B cell (primary cell): ENCODE results near the gene YY1. TPM values are rescaled to one million over a fixed set of nuclear protein-coding genes. Genes with fewer than 3 reads are reported as not detected.

ENCODE experiments used
- ATAC-seq: fragments of 200-7000 bp; cut with Tn5 transposase; one replicate; pipeline ENCODE4 v1.10.0; 2021; ENCODE audit warnings: low read depth, mild to moderate bottlenecking, moderate number of reproducible peaks, moderate library complexity
- CTCF ChIA-PET: fragments of 350-600 bp; sonication (Branson Sonifier 250); formaldehyde crosslinking; loops from one replicate; lab custom pipeline; 2021; ENCODE audit warnings: antibody characterized with exemption, inconsistent platforms; lab: Charles Lee
- POLR2A ChIA-PET: fragments of 350-600 bp; sonication (Branson Sonifier 250); formaldehyde crosslinking; loops from one replicate; lab custom pipeline; 2021; ENCODE audit warnings: antibody characterized with exemption; lab: Charles Lee
- DNase-seq: peaks from one replicate; pipeline ENCODE4 v3.0.0; 2013
- H2AFZ ChIP-seq: 2 replicates; pipeline ENCODE4 v1.6.1; 2012; ENCODE audit warnings: mild to moderate bottlenecking, low read depth, low read length; ENCODE audit not compliant: insufficient read depth, poor library complexity, severe bottlenecking
- H3K27ac ChIP-seq, 2 donors: 1 replicate in 1 of 2; 2 replicates in 1 of 2; pipeline ENCODE4 v1.5.1; 2012 to 2013; ENCODE audit warnings: low read length in 2 of 2, mild to moderate bottlenecking in 2 of 2, moderate library complexity in 1 of 2
- H3K27me3 ChIP-seq, 4 experiments: fragments of 200-600 bp in 1 of 4; sonication (generic) in 1 of 4; replicated peaks in 1 of 4; 1 replicate in 2 of 4; 2 replicates in 2 of 4; pipeline versions ENCODE4 v1.6.1 to v1.7.0; 2013 to 2016; ENCODE audit warnings: low read length in 3 of 4, mild to moderate bottlenecking in 2 of 4, mixed read lengths in 1 of 4, moderate library complexity in 1 of 4; ENCODE audit not compliant: insufficient read depth in 4 of 4, control insufficient read depth in 3 of 4; ENCODE audit errors: control extremely low read depth in 1 of 4
- H3K36me3 ChIP-seq, 2 experiments: replicated peaks in 1 of 2; 1 replicate in 1 of 2; 2 replicates in 1 of 2; pipeline versions ENCODE4 v1.6.1 to v1.7.1; 2013; ENCODE audit warnings: low read length in 1 of 2; ENCODE audit not compliant: insufficient read depth in 2 of 2, control insufficient read depth in 1 of 2; ENCODE audit errors: control extremely low read depth in 1 of 2, extremely low read depth in 1 of 2
- H3K4me1 ChIP-seq, 2 donors: fragments of 200-600 bp in 1 of 2; sonication (generic) in 1 of 2; 1 replicate in 1 of 2; 2 replicates in 1 of 2; pipeline versions ENCODE4 v1.5.1 to v1.6.1; 2013 to 2017; ENCODE audit warnings: low read length in 2 of 2; ENCODE audit not compliant: control insufficient read depth in 2 of 2, insufficient read depth in 2 of 2
- H3K4me2 ChIP-seq: replicated peaks from 2 replicates; pipeline ENCODE3; 2012; ENCODE audit warnings: mild to moderate bottlenecking, low read depth, low read length; ENCODE audit not compliant: poor library complexity, severe bottlenecking
- H3K4me3 ChIP-seq, 5 experiments: fragments of 200-600 bp in 1 of 5; sonication (generic) in 1 of 5; 1 replicate in 3 of 5; 2 replicates in 2 of 5; pipeline versions ENCODE4 v1.5.1 to v1.7.0; 2011 to 2016; ENCODE audit warnings: low read length in 4 of 5, mild to moderate bottlenecking in 4 of 5, low read depth in 2 of 5, control low read depth in 1 of 5, moderate library complexity in 1 of 5; ENCODE audit not compliant: insufficient read depth in 1 of 5; ENCODE audit errors: control extremely low read depth in 1 of 5, extremely low read depth in 1 of 5
- H3K79me2 ChIP-seq: fragments of 200-600 bp; sonication (generic); one replicate; pipeline ENCODE4 v1.6.0; 2016; ENCODE audit warnings: low read length; ENCODE audit not compliant: control insufficient read depth, insufficient read depth
- H3K9ac ChIP-seq: fragments of 200-600 bp; sonication (generic); 2 replicates; pipeline ENCODE4 v1.6.1; 2017; ENCODE audit warnings: mild to moderate bottlenecking, low read length, moderate library complexity
- H3K9me3 ChIP-seq, 3 donors: one replicate each; pipeline versions ENCODE4 v1.6.1 to v1.7.1; 2013; ENCODE audit warnings: low read length in 2 of 3; ENCODE audit not compliant: control insufficient read depth in 2 of 3, insufficient read depth in 1 of 3; ENCODE audit errors: control extremely low read depth in 1 of 3
- H4K20me1 ChIP-seq: 2 replicates; pipeline ENCODE4 v1.6.0; 2012; ENCODE audit warnings: mild to moderate bottlenecking, low read length; ENCODE audit not compliant: insufficient read depth, control insufficient read depth, poor library complexity, severe bottlenecking
- H3K27ac Mint-ChIP-seq: one replicate; pipeline ENCODE4 v1.8.0; 2021; ENCODE audit warnings: mixed read lengths
- H3K27me3 Mint-ChIP-seq: one replicate; pipeline ENCODE4 v1.8.0; 2021; ENCODE audit warnings: mixed read lengths
- H3K4me1 Mint-ChIP-seq: one replicate; pipeline ENCODE4 v1.8.0; 2021; ENCODE audit warnings: mixed read lengths
- H3K4me3 Mint-ChIP-seq: one replicate; pipeline ENCODE4 v1.8.0; 2021; ENCODE audit warnings: mixed read lengths
- H3K9me3 Mint-ChIP-seq: one replicate; pipeline ENCODE4 v1.8.0; 2022; ENCODE audit warnings: mixed read lengths; ENCODE audit not compliant: insufficient read depth
- CTCF ChIP-seq: fragments of 200-600 bp; IDR thresholded peaks from one replicate; pipeline ENCODE4 v1.8.0; 2022; ENCODE audit warnings: antibody characterized with exemption, mild to moderate bottlenecking
- EZH2 ChIP-seq: IDR thresholded peaks from 2 replicates; pipeline ENCODE4 v1.6.1; 2012; ENCODE audit warnings: borderline replicate concordance, low read depth, mild to moderate bottlenecking, moderate library complexity, low read length; ENCODE audit not compliant: insufficient read depth, poor library complexity, severe bottlenecking
- WGBS: methylation state at CpG from one replicate; pipeline ENCODE4 v1.1.5; 2013; ENCODE audit warnings: missing lambda C conversion rate; ENCODE audit not compliant: insufficient coverage; 5-methylcytosine and 5-hydroxymethylcytosine counted together
- intact Hi-C: fragments of 100-400 bp; cut with micrococcal nuclease; formaldehyde crosslinking; loops from one replicate; pipeline ENCODE4 v1.10.0; 2022
- polyA plus RNA-seq: library from polyadenylated mRNA; depleted of rRNA; stranded (reverse); fragments of >200 nt; gene quantifications from 2 replicates; pipeline ENCODE4 v1.2.3, GENCODE V29; 2012
- total RNA-seq, 2 donors: library from RNA; stranded (reverse); fragments of 120-200 nt in 1 of 2; gene quantifications; 1 replicate in 1 of 2; 2 replicates in 1 of 2; pipeline versions ENCODE4 v1.2.3 to v1.2.4, GENCODE V29; 2013 to 2022

YY1 gene
- total and polyA plus RNA-seq, 2 donors (not counting 1 experiment from before 2014, with no cell fraction given): 24.0 to 91.4 TPM

GRCh38 chr14:100279133-100279532 lies 40.2 kb downstream of the YY1 start:
- peak overlapping the region; percentile 1 for H3K27ac Mint-ChIP-seq
- ATAC-seq (no peak), DNase-seq (no peak)
- Histone ChIP-seq H3K79me2 (peaks cover 62% of the 10 kb centered on the region), H3K4me1 (peaks cover 7 to 9% of the 10 kb centered on the region in 2 donors), H3K27me3 (no peaks in the 10 kb centered on the region), H3K9ac (no peak overlapping the region), H3K4me3 (no peak overlapping the region), H3K4me2 (peak overlapping the region; percentile 23), H3K27ac (peak overlapping the region in 1 of 2 donors; percentile 54), H4K20me1 (peaks cover 33% of the 10 kb centered on the region), H3K9me3 (no peaks in the 10 kb centered on the region), H2AFZ (no peak overlapping the region), H3K36me3 (peaks cover 15 to 44% of the 10 kb centered on the region in 2 experiments)
- intact Hi-C loops: no loop called here
- H3K9me3 Mint-ChIP-seq: no peaks in the 10 kb centered on the region
- ChIA-PET POLR2A (interaction anchor here (0.6 kb wide), 1 partner anchor 32 kb away, joined by 4 read pairs; no protein-coding TSS in a partner anchor), CTCF (interaction anchor here (0.8 to 1.9 kb wide), 10 partner anchors 9 to 296 kb away, joined by 3 to 6 read pairs (median 3); a partner anchor contains a TSS)
- H3K27me3 Mint-ChIP-seq: no peaks in the 10 kb centered on the region
- no peak overlapping the region for H3K4me3 Mint-ChIP-seq
- peaks cover 19% of the 10 kb centered on the region for H3K4me1 Mint-ChIP-seq
- WGBS: 100% methylated on average over 1 of the region's 2 CpGs
- TF ChIP-seq CTCF (no peak), EZH2 (no peak)

- peaks cover 31% of the 10 kb centered on the region for H4K20me1 ChIP-seq
- no peak overlapping the region for H3K4me3 ChIP-seq
- no peak for ATAC-seq
- peaks cover 62% of the 10 kb centered on the region for H3K79me2 ChIP-seq
- no peak for DNase-seq
- Mint-ChIP-seq H3K9me3 (no peaks in the 10 kb centered on the region), H3K27ac (no peak overlapping the region), H3K4me3 (no peak overlapping the region), H3K4me1 (peaks cover 19% of the 10 kb centered on the region), H3K27me3 (no peaks in the 10 kb centered on the region)
- peaks cover 8 to 11% of the 10 kb centered on the region in 2 donors for H3K4me1 ChIP-seq
- peaks cover 15 to 44% of the 10 kb centered on the region in 2 experiments for H3K36me3 ChIP-seq
- no peak overlapping the region for H3K4me2 ChIP-seq
- no peak overlapping the region for H3K27ac ChIP-seq
- WGBS: 94% methylated on average over 5 of the region's 8 CpGs
- intact Hi-C loops: no loop called here
- POLR2A ChIA-PET: no interaction called here
- H2AFZ ChIP-seq: no peak overlapping the region
- CTCF ChIA-PET: interaction anchor here (0.8 to 1.3 kb wide), 5 partner anchors 10 to 296 kb away, joined by 3 to 6 read pairs (median 3); no protein-coding TSS in a partner anchor
- H3K9me3 ChIP-seq: no peaks in the 10 kb centered on the region
- H3K27me3 ChIP-seq: no peaks in the 10 kb centered on the region
- no peak for TF ChIP-seq CTCF
- no peak for TF ChIP-seq EZH2
- no peak overlapping the region for H3K9ac ChIP-seq
These were observed 40.6 kb downstream of the YY1 start for GRCh38 chr14:100279563-100279962.
